T-helper 2 cell treated with Interferon-gamma antibody and Interleukin-4, amounts not matched to agents 5 μg/mL and 100 μg/mL, for 36 hours (primary cell): ENCODE data around the gene MELK.

Source experiments
- DNase-seq: peaks from one replicate; pipeline ENCODE4 v3.0.0; 2021; ENCODE audit warnings: low spot score
- H3K27ac Mint-ChIP-seq: one replicate; pipeline ENCODE4 v1.8.0; 2021; ENCODE audit warnings: mild to moderate bottlenecking, mixed read lengths
- H3K27me3 Mint-ChIP-seq: one replicate; pipeline ENCODE4 v1.8.0; 2021; ENCODE audit warnings: low read depth, mixed read lengths
- H3K36me3 Mint-ChIP-seq: one replicate; pipeline ENCODE4 v1.8.0; 2021; ENCODE audit warnings: low read depth, mixed read lengths
- H3K4me1 Mint-ChIP-seq: one replicate; pipeline ENCODE4 v1.8.0; 2021; ENCODE audit warnings: low read depth, mixed read lengths
- H3K4me3 Mint-ChIP-seq: one replicate; pipeline ENCODE4 v1.8.0; 2022; ENCODE audit warnings: mild to moderate bottlenecking, moderate library complexity, mixed read lengths
- H3K9me3 Mint-ChIP-seq: one replicate; pipeline ENCODE4 v1.8.0; 2021; ENCODE audit warnings: mixed read lengths

Gene MELK

GRCh38 chr9:36665387-36665786 lies 92.7 kb downstream of the MELK start:
- H3K9me3 Mint-ChIP-seq: no peaks in the 10 kb centered on the region
- H3K4me3 Mint-ChIP-seq: no peak overlapping the region
- no peak overlapping the region for H3K27ac Mint-ChIP-seq
- H3K36me3 Mint-ChIP-seq: peaks cover 46% of the 10 kb centered on the region
- peaks cover 26% of the 10 kb centered on the region for H3K4me1 Mint-ChIP-seq
- H3K27me3 Mint-ChIP-seq: no peaks in the 10 kb centered on the region
- DNase-seq: no peak

DNA sequence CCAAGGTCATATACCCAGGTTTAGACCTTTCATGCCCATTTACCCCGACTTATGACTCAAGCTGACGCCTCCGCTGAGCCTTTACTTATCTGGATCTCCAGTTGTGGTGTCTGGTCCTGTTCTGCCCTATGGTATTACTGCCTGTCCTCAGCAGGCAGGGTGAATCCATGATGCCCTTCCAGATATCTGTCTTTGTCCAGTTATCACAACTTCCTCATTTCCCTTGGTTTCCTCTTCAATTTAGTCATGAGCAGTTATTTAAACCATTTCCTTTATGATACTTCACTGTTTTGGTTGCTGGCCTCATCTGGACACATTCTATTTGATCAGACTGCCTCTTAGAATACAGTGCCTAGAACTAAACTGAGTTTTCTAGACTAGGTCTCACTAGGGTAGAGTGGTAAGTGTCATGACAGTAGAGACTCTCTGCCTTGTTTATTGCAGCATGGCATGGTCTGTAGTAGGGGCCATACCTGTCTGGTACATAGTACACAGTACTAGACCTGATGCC lies 93.3 kb downstream of the MELK start:
- peaks cover 48% of the 10 kb centered on the region for H3K36me3 Mint-ChIP-seq
- no peaks in the 10 kb centered on the region for H3K27me3 Mint-ChIP-seq
- no peak for DNase-seq
- H3K9me3 Mint-ChIP-seq: no peaks in the 10 kb centered on the region
- H3K4me3 Mint-ChIP-seq: peak overlapping the region; percentile 1
- H3K4me1 Mint-ChIP-seq: peaks cover 26% of the 10 kb centered on the region
- peak overlapping the region; percentile 38 for H3K27ac Mint-ChIP-seq

DNA sequence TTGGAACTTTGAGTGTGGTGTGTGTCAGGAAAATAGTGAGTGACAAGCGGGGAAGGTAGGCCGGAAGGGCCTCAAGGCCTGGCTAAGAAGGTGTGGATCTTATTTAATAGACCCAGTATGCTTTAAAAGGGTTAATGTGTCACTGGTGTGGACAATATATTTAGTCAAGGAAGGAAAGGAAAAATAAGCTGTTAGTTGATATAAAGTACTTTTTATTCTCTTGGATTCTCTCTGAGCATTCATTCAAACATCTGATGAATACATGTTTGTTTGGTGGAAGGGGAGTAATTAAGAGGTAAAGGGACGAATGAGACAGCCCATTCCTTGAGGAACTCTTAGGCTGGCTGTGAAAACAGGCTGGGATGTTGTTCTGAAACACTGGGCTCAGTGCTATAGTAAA lies 98.9 kb downstream of the MELK start:
- H3K36me3 Mint-ChIP-seq: peaks cover 60% of the 10 kb centered on the region

GRCh38 chr9:36676091-36676490 lies 103.4 kb downstream of the MELK start:
- DNase-seq: no peak
- no peak overlapping the region for H3K27ac Mint-ChIP-seq
- H3K4me1 Mint-ChIP-seq: peaks cover 8% of the 10 kb centered on the region
- no peak overlapping the region for H3K4me3 Mint-ChIP-seq
- H3K36me3 Mint-ChIP-seq: peaks cover 73% of the 10 kb centered on the region
- H3K27me3 Mint-ChIP-seq: no peaks in the 10 kb centered on the region
- H3K9me3 Mint-ChIP-seq: peaks cover 13% of the 10 kb centered on the region

More for the DNA sequence above, 98.9 kb downstream of the MELK start:
- Mint-ChIP-seq H3K9me3 (no peaks in the 10 kb centered on the region), H3K4me1 (peaks cover 13% of the 10 kb centered on the region), H3K27me3 (no peaks in the 10 kb centered on the region), H3K4me3 (no peak overlapping the region), H3K27ac (peak overlapping the region; percentile 5)
- DNase-seq: no peak

DNA sequence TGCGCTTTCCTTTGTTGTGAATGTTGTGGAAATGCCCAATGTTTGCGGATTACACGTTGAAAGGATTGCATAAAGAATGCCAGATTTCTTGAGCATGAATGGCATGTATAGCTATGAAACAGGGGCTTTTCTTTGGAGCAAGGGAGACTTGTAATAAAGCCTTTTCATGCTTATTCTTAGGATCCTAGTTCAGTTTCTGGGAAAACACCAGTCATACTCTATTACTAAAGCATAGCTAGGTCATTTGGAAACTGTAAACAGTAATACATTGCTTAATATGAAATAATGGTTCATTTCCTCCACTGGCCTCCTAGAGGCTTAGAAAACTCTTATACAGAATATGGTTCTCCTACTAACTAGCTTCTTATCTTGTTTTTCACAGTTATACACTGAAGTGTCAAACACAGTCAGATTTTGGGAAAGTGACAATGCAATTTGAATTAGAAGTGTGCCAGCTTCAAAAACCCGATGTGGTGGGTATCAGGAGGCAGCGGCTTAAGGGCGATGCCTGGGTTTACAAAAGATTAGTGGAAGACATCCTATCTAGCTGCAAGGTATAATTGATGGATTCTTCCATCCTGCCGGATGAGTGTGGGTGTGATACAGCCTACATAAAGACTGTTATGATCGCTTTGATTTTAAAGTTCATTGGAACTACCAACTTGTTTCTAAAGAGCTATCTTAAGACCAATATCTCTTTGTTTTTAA lies 104.2 kb downstream of the MELK start:
- peaks cover 5% of the 10 kb centered on the region for H3K4me1 Mint-ChIP-seq
- H3K9me3 Mint-ChIP-seq: peaks cover 16% of the 10 kb centered on the region
- no peaks in the 10 kb centered on the region for H3K27me3 Mint-ChIP-seq
- no peak overlapping the region for H3K27ac Mint-ChIP-seq
- H3K4me3 Mint-ChIP-seq: no peak overlapping the region
- DNase-seq: no peak
- H3K36me3 Mint-ChIP-seq: peaks cover 70% of the 10 kb centered on the region

DNA sequence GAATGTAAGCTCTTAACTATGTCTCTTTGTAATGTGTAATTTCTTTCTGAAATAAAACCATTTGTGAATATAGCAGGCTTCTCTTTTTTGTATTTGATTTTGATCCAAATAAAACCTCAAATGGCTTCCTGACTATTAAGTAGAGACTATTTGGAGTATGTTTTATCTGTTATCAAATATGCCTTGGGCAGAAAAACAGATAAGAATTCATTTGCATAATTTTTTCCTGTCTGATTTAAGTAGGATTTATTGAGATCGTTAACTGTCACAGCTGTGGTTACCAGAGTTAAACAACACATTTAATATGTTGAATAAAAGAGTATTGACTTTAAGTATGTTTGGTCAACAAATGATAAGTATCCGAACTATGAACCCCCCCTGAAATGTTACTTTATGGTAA lies 104.9 kb downstream of the MELK start:
- DNase-seq: no peak
- Mint-ChIP-seq H3K27ac (no peak overlapping the region), H3K36me3 (peaks cover 68% of the 10 kb centered on the region)

GRCh38 chr9:36679710-36680109 lies 107.0 kb downstream of the MELK start:
- peaks cover 62% of the 10 kb centered on the region for H3K36me3 Mint-ChIP-seq
- no peak for DNase-seq
- no peak overlapping the region for H3K27ac Mint-ChIP-seq
- peaks cover 25% of the 10 kb centered on the region for H3K9me3 Mint-ChIP-seq
- H3K4me1 Mint-ChIP-seq: peaks cover 3% of the 10 kb centered on the region
- H3K4me3 Mint-ChIP-seq: no peak overlapping the region
- no peaks in the 10 kb centered on the region for H3K27me3 Mint-ChIP-seq

More for the DNA sequence above, 104.9 kb downstream of the MELK start:
- H3K9me3 Mint-ChIP-seq: peaks cover 20% of the 10 kb centered on the region
- H3K4me3 Mint-ChIP-seq: no peak overlapping the region
- peaks cover 5% of the 10 kb centered on the region for H3K4me1 Mint-ChIP-seq
- no peaks in the 10 kb centered on the region for H3K27me3 Mint-ChIP-seq

- no peaks in the 10 kb centered on the region for H3K4me1 Mint-ChIP-seq
- H3K27ac Mint-ChIP-seq: no peak overlapping the region
- H3K27me3 Mint-ChIP-seq: peaks cover 5% of the 10 kb centered on the region
- peaks cover 12% of the 10 kb centered on the region for H3K36me3 Mint-ChIP-seq
- no peak overlapping the region for H3K4me3 Mint-ChIP-seq
- DNase-seq: no peak
- peaks cover 12% of the 10 kb centered on the region for H3K9me3 Mint-ChIP-seq
These were observed 113.8 kb downstream of the MELK start for GRCh38 chr9:36686471-36686870.

DNA sequence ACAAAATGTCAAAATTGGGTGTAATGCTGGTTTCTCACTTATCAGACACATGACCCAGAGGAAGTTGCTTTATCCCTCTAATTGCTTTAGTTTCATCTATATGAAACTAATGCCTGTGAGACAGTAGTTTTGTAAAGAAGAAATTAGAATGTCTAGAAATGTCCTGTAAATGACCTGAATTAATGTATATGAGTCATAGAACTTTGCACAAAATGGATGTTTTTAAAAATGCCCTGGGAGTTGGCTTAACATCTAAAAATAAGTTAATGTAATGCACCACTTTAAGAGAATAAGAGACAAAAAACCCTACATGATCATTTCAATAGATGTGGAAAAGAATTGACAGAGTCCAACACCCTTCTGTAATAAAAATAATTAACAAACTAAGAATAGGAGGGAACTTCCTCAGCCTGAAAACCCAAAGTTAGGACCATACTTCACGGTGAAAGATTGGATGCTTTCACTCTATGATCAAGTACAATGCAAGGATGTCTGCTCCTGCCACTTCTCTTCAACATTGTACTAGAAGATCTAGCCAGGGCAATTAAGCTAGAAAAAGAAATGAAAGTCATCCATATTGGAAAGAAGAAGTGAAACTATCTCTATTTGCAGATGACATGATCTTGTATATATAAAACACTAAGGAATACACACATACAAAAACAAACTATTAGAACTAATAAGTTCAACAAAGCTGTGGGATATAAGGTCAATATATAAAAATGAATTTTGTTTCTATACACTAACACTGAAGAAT lies 117.9 kb downstream of the MELK start:
- no peak overlapping the region for H3K27ac Mint-ChIP-seq
- no peaks in the 10 kb centered on the region for H3K36me3 Mint-ChIP-seq
- no peak for DNase-seq
- H3K4me1 Mint-ChIP-seq: no peaks in the 10 kb centered on the region
- peaks cover 18% of the 10 kb centered on the region for H3K27me3 Mint-ChIP-seq
- H3K9me3 Mint-ChIP-seq: peaks cover 3% of the 10 kb centered on the region
- H3K4me3 Mint-ChIP-seq: no peak overlapping the region

GRCh38 chr9:36691671-36692070 lies 119.0 kb downstream of the MELK start:
- peaks cover 3% of the 10 kb centered on the region for H3K9me3 Mint-ChIP-seq
- no peak for DNase-seq
- no peaks in the 10 kb centered on the region for H3K4me1 Mint-ChIP-seq
- H3K4me3 Mint-ChIP-seq: no peak overlapping the region
- no peaks in the 10 kb centered on the region for H3K36me3 Mint-ChIP-seq
- H3K27me3 Mint-ChIP-seq: peaks cover 18% of the 10 kb centered on the region
- H3K27ac Mint-ChIP-seq: no peak overlapping the region

- H3K27ac Mint-ChIP-seq: no peak overlapping the region
- no peak overlapping the region for H3K4me3 Mint-ChIP-seq
- H3K36me3 Mint-ChIP-seq: no peaks in the 10 kb centered on the region
- H3K4me1 Mint-ChIP-seq: no peaks in the 10 kb centered on the region
- H3K9me3 Mint-ChIP-seq: peaks cover 33% of the 10 kb centered on the region
- DNase-seq: no peak
- peaks cover 6% of the 10 kb centered on the region for H3K27me3 Mint-ChIP-seq
These were observed 126.3 kb downstream of the MELK start for GRCh38 chr9:36698984-36699383.

- DNase-seq: no peak
- H3K27me3 Mint-ChIP-seq: peaks cover 9% of the 10 kb centered on the region
- peaks cover 15% of the 10 kb centered on the region for H3K9me3 Mint-ChIP-seq
- no peaks in the 10 kb centered on the region for H3K4me1 Mint-ChIP-seq
- H3K36me3 Mint-ChIP-seq: no peaks in the 10 kb centered on the region
- H3K27ac Mint-ChIP-seq: no peak overlapping the region
- H3K4me3 Mint-ChIP-seq: no peak overlapping the region
These were observed 131.5 kb downstream of the MELK start for GRCh38 chr9:36704148-36704547.

- no peak overlapping the region for H3K4me3 Mint-ChIP-seq
- DNase-seq: no peak
- H3K36me3 Mint-ChIP-seq: no peaks in the 10 kb centered on the region
- H3K4me1 Mint-ChIP-seq: no peaks in the 10 kb centered on the region
- H3K27me3 Mint-ChIP-seq: peaks cover 13% of the 10 kb centered on the region
- H3K27ac Mint-ChIP-seq: no peak overlapping the region
- no peaks in the 10 kb centered on the region for H3K9me3 Mint-ChIP-seq
These were observed 141.1 kb downstream of the MELK start for GRCh38 chr9:36713515-36714490.
